Fibroblast of mammary gland (primary cell): ENCODE data around the gene JARID2.

Experiments
- DNase-seq: peaks from one replicate; pipeline ENCODE4 v3.0.0-alpha.2; 2010; ENCODE audit warnings: low read depth
- H3K4me3 ChIP-seq: 2 replicates; pipeline ENCODE4 v1.5.1; 2011; ENCODE audit warnings: low read depth, mild to moderate bottlenecking, low read length, moderate library complexity; ENCODE audit not compliant: control insufficient read depth
- TF ChIP-seq, protein P1 (sequence below): conservative IDR thresholded peaks from 2 replicates; pipeline ENCODE4 v1.5.1; 2011; ENCODE audit warnings: low read depth, low read length, inconsistent platforms; ENCODE audit not compliant: control insufficient read depth, insufficient read depth

The JARID2 gene

GRCh38 chr6:15522026-15522425 lies 276.2 kb downstream of the JARID2 start:
- DNase-seq = no peak
- H3K4me3 ChIP-seq = no peak overlapping the region
- TF ChIP-seq, protein P1, sequence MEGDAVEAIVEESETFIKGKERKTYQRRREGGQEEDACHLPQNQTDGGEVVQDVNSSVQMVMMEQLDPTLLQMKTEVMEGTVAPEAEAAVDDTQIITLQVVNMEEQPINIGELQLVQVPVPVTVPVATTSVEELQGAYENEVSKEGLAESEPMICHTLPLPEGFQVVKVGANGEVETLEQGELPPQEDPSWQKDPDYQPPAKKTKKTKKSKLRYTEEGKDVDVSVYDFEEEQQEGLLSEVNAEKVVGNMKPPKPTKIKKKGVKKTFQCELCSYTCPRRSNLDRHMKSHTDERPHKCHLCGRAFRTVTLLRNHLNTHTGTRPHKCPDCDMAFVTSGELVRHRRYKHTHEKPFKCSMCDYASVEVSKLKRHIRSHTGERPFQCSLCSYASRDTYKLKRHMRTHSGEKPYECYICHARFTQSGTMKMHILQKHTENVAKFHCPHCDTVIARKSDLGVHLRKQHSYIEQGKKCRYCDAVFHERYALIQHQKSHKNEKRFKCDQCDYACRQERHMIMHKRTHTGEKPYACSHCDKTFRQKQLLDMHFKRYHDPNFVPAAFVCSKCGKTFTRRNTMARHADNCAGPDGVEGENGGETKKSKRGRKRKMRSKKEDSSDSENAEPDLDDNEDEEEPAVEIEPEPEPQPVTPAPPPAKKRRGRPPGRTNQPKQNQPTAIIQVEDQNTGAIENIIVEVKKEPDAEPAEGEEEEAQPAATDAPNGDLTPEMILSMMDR = no peak

GRCh38 chr6:15522427-15522826 lies 276.6 kb downstream of the JARID2 start:
- TF ChIP-seq, protein P1 = no peak
- DNase-seq = no peak
- no peak overlapping the region for H3K4me3 ChIP-seq

DNA sequence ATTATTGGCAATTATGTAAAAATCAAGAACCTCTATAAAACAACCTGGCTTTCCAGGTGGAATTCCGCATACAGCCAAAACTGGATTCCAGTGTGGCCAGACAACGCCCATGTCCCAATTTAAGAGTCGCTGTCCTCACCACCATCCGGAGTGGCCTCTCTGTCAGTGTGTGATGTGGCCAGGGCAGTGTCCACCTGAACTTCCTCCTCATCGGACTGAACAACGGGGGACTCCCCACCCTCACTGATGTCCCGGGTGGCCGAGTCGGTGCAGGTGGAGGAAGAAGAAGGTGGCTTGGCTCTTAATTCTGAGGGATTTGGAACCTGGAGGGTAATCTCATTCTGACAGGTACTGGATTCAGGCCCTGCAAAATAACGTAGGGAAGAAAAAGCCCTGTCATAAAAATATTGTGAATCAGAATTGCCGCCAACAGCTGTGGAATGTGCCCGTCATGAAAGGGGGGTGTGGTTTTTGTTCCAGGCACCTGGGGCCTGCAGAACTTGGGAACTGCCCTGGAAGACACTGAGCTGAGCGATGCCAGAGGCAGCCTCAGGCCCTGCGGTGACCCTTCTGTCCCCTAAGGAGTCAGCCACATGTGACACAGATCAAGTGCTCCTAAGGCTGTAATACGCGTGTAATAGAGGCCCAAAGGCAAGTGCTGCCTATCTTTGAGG lies 277.1 kb downstream of the JARID2 start:
- TF ChIP-seq, protein P1 = no peak
- no peak for DNase-seq

GRCh38 chr6:15523679-15524630 lies 278.1 kb downstream of the JARID2 start:
- TF ChIP-seq, protein P1 = no peak
- DNase-seq = no peak
- no peak overlapping the region for H3K4me3 ChIP-seq

More for the DNA sequence above, 277.1 kb downstream of the JARID2 start:
- H3K4me3 ChIP-seq = no peak overlapping the region

GRCh38 chr6:15524861-15525401 lies 279.1 kb downstream of the JARID2 start:
- TF ChIP-seq, protein P1 = no peak
- DNase-seq = no peak
- no peak overlapping the region for H3K4me3 ChIP-seq

DNA sequence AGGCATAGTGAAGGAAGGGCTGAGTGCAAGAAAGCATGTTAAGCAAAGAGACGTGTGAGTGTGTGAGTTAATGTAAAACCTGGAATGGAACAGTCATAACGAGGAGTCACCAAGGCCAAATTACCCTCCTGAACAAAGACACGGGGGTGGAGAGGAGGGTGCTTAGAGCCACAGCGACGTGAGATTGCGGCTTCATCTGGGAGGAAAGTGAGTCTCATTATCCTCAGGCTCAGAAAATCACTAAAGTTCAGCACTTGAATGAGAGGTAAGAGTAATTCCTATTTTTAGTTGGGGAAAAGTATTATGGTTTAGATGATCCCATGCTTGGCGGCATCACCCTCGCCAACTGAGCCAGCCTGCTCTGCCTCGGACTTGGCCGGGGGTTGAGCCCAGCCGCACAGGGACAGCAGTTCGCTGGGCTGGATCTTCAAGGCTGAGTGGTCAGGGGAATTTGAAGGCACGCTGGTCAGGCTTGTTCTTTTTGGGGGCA lies 280.4 kb downstream of the JARID2 start:
- no peak for DNase-seq
- TF ChIP-seq, protein P1 = no peak
- no peak overlapping the region for H3K4me3 ChIP-seq
